ENCODE data around the gene CCDC87.

DNA sequence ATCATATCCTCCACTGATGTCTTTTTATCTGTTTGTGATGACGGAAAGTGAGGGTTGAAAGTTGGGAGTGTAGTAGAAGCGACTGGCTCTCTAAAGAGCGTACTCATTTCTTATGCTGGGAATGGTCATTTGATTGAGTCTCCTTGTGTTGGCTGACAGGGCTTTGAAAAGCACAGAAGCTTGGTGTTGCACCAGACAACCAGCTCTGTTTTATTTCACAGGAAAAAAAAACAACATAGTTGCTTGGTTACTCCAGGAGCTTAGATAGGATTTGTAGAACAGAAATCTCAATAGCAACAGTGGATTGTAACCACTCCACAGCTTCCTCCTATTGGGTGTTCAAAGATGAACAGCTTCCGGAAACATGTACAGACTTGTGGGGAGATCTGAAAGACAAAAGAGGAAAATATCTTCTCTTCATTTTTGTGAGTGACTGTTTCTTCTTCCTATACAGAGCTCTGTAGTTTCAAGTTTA, 26.3 kb upstream of the CCDC87 start:
- TF ChIP-seq, protein P1, sequence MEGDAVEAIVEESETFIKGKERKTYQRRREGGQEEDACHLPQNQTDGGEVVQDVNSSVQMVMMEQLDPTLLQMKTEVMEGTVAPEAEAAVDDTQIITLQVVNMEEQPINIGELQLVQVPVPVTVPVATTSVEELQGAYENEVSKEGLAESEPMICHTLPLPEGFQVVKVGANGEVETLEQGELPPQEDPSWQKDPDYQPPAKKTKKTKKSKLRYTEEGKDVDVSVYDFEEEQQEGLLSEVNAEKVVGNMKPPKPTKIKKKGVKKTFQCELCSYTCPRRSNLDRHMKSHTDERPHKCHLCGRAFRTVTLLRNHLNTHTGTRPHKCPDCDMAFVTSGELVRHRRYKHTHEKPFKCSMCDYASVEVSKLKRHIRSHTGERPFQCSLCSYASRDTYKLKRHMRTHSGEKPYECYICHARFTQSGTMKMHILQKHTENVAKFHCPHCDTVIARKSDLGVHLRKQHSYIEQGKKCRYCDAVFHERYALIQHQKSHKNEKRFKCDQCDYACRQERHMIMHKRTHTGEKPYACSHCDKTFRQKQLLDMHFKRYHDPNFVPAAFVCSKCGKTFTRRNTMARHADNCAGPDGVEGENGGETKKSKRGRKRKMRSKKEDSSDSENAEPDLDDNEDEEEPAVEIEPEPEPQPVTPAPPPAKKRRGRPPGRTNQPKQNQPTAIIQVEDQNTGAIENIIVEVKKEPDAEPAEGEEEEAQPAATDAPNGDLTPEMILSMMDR (IDR thresholded peaks at IDR 0.05) = no peak
- TF ChIP-seq REST (IDR thresholded peaks at IDR 0.05; ENCODE audit: insufficient read depth in 1 of 2, low read depth in 2 of 2, low read length in 1 of 2) (no peak), POLR2AphosphoS5 (IDR thresholded peaks at IDR 0.05; ENCODE audit: low read depth, low read length) (no peak)

All from Panc1 (cell line).